Measurements from ENCODE around the gene ACAP3.

DNA sequence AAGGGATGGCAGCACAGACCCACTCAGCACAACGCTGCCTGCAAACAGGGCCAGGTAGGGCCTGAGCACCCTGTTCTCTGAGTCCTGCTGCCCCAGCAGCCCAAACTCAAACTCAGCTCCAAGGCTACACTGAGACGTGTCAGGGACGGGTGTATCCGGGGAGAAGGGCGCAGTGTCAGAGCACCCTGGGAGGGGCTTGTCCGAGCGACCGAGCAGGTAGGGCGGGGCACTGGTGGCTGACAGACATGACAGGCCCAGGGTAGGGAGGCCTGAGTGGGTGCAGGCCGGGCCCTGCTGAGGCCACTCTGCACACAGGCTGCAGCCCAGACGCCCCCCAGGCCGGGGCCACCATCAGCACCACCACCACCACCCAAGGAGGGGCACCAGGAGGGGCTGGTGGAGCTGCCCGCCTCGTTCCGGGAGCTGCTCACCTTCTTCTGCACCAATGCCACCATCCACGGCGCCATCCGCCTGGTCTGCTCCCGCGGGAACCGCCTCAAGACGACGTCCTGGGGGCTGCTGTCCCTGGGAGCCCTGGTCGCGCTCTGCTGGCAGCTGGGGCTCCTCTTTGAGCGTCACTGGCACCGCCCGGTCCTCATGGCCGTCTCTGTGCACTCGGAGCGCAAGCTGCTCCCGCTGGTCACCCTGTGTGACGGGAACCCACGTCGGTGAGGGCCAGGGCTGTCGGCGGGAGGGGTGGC is 22.0 kb downstream of the ACAP3 start:
- no peak for TF ChIP-seq YY1 (IDR thresholded peaks at IDR 0.05; ENCODE audit: low read depth)
- TF ChIP-seq TAF1 (IDR thresholded peaks at IDR 0.05; ENCODE audit: low read depth) = no peak
- no peak for TF ChIP-seq RAD21 (IDR thresholded peaks at IDR 0.05; ENCODE audit: low read depth)
- TF ChIP-seq EP300 (IDR thresholded peaks at IDR 0.05; ENCODE audit: borderline replicate concordance) = no peak
- no peak for TF ChIP-seq TCF12 (IDR thresholded peaks at IDR 0.05; ENCODE audit: low read depth)

Data from Ishikawa (cell line).